Body of pancreas (tissue), 4 donors: Measurements from ENCODE around the gene GPR75. TPM values are rescaled to one million over a fixed set of nuclear protein-coding genes. Genes with fewer than 3 reads are reported as not detected.

ENCODE experiments used
- ATAC-seq: fragments of 150-250 bp; one replicate; pipeline ENCODE4 v1.9.1; 2016
- DNase-seq, 4 donors: peaks; one replicate each; pipeline ENCODE4 v3.0.0-alpha.2; 2019
- H3K27ac ChIP-seq, 4 donors: fragments of 200-600 bp; sonication (generic); 1 replicate in 3 of 4; 2 replicates in 1 of 4; pipeline versions ENCODE4 v1.5.1 to v1.6.1; 2016 to 2019; ENCODE audit warnings: mild to moderate bottlenecking in 1 of 4, mixed read lengths in 1 of 4, moderate library complexity in 1 of 4
- H3K27me3 ChIP-seq, 2 donors: fragments of 200-600 bp; sonication (generic); one replicate each; pipeline ENCODE4 v1.6.0; 2016; ENCODE audit warnings: mild to moderate bottlenecking in 1 of 2
- H3K36me3 ChIP-seq, 2 donors: fragments of 200-600 bp; sonication (generic); replicated peaks in 1 of 2; 2 replicates each; pipeline ENCODE4 v1.5.1; 2016; ENCODE audit warnings: low read depth in 2 of 2; ENCODE audit not compliant: insufficient read depth in 1 of 2
- H3K4me1 ChIP-seq: fragments of 200-600 bp; sonication (generic); one replicate; pipeline ENCODE4 v1.6.0; 2016
- H3K4me3 ChIP-seq, 2 donors: fragments of 200-600 bp; sonication (generic); 1 replicate in 1 of 2; 2 replicates in 1 of 2; pipeline ENCODE4 v1.5.1; 2016 to 2019
- H3K9me3 ChIP-seq, 3 donors: fragments of 200-600 bp; sonication (generic); 1 replicate in 2 of 3; 2 replicates in 1 of 3; pipeline ENCODE4 v1.5.1; 2016
- POLR2A ChIP-seq, 3 donors: fragments of 450-650 bp; IDR thresholded peaks; one replicate each; pipeline ENCODE4 v1.6.1; 2016; ENCODE audit warnings: antibody characterized with exemption in 3 of 3, mild to moderate bottlenecking in 2 of 3
- WGBS, 2 donors: methylation state at CpG; one replicate each; pipeline ENCODE4 v1.1.5; 2017; 5-methylcytosine and 5-hydroxymethylcytosine counted together
- intact Hi-C: fragments of 100-400 bp; cut with DNase I; formaldehyde crosslinking; loops from one replicate; pipeline ENCODE4 v1.15.1; 2023
- total RNA-seq, 2 donors: library from RNA; depleted of rRNA; stranded (reverse); fragments of >200 nt; gene quantifications; one replicate each; pipeline ENCODE4 v1.1.0, GENCODE V29; 2016
- TF ChIP-seq, protein P1 (sequence below), 7 experiments: fragments of 450-650 bp in 4 of 7; fragments of 200-600 bp in 3 of 7; sonication (generic) in 3 of 7; IDR thresholded peaks; one replicate each; pipeline ENCODE4 v1.5.1; 2016 to 2019; ENCODE audit warnings: antibody characterized with exemption in 7 of 7

Gene GPR75
- total RNA-seq, 2 donors from 2014 or later = 2.1 to 4.0 TPM

DNA sequence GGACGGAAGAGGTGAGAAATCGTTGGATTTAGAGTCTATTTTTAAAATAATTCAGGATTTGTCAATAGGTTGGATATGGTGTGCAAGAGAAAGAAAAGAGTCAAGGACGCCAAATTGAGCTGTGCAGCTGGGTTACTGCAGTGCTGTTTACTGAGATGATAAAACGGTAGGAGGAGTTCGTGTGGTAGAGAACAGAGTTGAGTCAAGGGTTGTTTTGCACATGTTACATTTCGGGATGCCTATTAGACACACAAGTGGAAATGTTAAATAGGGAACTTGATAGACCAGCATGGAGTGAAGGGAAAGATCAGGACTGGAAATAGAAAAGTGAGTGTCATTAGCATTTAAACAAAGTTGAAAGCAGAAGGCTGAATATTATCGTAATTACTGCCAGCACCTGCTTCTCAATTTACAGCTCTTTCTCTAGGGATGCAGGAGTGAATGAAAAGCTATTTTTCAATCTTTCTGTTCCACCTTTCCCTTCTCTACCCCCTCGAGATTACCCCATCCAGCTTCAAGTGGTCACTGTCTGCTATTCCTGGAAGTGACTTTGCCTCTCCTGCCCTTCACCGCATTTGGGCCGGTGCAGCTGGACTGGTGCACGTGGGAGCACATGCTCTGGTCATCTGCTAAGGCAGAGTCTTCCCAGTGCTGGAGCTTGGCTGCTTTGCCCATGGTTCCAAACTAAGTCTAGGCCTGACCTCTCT lies 30.3 kb downstream of the GPR75 start:
- TF ChIP-seq, protein P1, sequence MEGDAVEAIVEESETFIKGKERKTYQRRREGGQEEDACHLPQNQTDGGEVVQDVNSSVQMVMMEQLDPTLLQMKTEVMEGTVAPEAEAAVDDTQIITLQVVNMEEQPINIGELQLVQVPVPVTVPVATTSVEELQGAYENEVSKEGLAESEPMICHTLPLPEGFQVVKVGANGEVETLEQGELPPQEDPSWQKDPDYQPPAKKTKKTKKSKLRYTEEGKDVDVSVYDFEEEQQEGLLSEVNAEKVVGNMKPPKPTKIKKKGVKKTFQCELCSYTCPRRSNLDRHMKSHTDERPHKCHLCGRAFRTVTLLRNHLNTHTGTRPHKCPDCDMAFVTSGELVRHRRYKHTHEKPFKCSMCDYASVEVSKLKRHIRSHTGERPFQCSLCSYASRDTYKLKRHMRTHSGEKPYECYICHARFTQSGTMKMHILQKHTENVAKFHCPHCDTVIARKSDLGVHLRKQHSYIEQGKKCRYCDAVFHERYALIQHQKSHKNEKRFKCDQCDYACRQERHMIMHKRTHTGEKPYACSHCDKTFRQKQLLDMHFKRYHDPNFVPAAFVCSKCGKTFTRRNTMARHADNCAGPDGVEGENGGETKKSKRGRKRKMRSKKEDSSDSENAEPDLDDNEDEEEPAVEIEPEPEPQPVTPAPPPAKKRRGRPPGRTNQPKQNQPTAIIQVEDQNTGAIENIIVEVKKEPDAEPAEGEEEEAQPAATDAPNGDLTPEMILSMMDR (IDR thresholded peaks at IDR 0.05) = no peak
- no peak for TF ChIP-seq POLR2A (IDR thresholded peaks at IDR 0.05)
- Histone ChIP-seq H3K9me3 (no peaks in the 10 kb centered on the region), H3K4me3 (no peak overlapping the region), H3K27ac (no peak overlapping the region), H3K4me1 (peaks cover 14% of the 10 kb centered on the region), H3K36me3 (no peaks in the 10 kb centered on the region), H3K27me3 (no peaks in the 10 kb centered on the region)
- DNase-seq (no peak), ATAC-seq (no peak)
- WGBS, 2 donors = 69 to 84% methylated on average over 11 of the region's 11 CpGs
- intact Hi-C loops = no loop called here

DNA sequence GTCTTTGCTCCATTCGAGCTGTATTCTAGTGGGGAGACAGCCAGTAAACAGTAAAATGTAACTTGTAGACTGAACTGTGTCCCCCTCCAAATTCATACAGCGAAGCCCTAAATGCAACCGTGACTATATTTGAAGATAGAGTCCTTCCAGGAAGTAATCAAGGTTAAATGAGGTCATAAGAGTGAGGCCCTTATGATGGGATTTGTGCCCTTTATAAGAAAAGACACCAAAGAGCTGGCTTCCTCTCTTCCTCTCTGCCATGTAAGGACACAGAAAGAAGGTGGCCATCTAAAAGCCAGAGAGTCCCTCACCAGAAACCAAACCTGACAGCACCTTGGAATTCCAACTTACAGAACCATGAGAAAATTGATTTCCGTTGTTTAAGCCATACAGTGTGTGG lies 31.4 kb downstream of the GPR75 start:
- H3K9me3 ChIP-seq = no peaks in the 10 kb centered on the region
- no peak for DNase-seq
- TF ChIP-seq, protein P1 (IDR thresholded peaks at IDR 0.05) = no peak
- TF ChIP-seq POLR2A (IDR thresholded peaks at IDR 0.05) = no peak
- H3K27ac ChIP-seq = peak overlapping the region in 2 of 4 donors; percentile 33 to 44
- H3K4me3 ChIP-seq = no peak overlapping the region
- WGBS, 2 donors = 90 to 97% methylated on average over 4 of the region's 4 CpGs
- intact Hi-C loops = no loop called here
- no peaks in the 10 kb centered on the region for H3K27me3 ChIP-seq
- H3K36me3 ChIP-seq = no peaks in the 10 kb centered on the region
- H3K4me1 ChIP-seq = peaks cover 14% of the 10 kb centered on the region
- no peak for ATAC-seq

DNA sequence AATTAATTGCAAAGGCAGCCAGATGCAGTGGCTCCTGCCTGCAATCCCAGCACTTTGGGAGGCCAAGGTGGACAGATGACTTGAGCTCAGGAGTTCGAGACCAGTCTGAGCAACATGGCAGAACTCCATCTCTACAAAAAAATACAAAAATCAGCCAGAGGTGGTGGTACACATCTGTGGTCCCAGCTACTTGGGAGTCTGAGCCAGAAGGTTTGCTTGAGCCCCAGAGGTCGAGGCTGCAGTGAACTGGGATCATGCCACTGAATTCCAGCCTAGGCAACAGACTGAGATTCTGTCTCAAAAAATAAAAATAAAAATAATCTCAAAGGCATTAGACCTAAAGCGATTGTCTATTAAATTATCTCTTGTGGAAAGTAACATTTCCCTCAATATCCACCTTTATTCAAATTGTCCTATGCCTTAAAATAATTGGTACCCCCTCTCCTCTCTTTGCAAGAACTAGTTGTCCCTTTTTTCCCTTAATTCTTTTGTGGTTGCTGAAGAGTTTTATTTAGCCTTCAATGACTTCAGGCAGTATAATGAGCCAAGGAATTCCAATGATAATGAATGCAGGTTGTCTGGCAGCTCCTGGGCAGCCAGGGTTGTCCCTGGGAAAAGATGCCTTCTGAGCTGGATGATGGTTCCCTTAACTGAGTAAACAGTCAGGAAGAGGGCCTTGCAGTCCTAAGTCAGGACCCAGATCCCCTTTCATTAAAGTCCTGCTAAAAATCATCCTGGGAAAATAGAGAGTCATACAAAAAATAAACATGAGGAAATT lies 32.2 kb downstream of the GPR75 start:
- Histone ChIP-seq H3K4me1 (peaks cover 14% of the 10 kb centered on the region), H3K27me3 (no peaks in the 10 kb centered on the region), H3K27ac (peak overlapping the region in 2 of 4 donors; percentile 33 to 44), H3K36me3 (no peaks in the 10 kb centered on the region), H3K9me3 (no peaks in the 10 kb centered on the region), H3K4me3 (no peak overlapping the region)
- no peak for TF ChIP-seq POLR2A (IDR thresholded peaks at IDR 0.05)
- TF ChIP-seq, protein P1 (IDR thresholded peaks at IDR 0.05) = no peak
- intact Hi-C loops = no loop called here
- DNase-seq (no peak), ATAC-seq (no peak)
- 81 to 89% methylated on average over 3 of the region's 3 CpGs for whole genome bisulfite sequencing, 2 donors

GRCh38 chr2:53826587-53827397 lies 33.0 kb downstream of the GPR75 start:
- WGBS, 2 donors = 44 to 59% methylated on average over 3 of the region's 3 CpGs
- peak overlapping the region in 3 of 4 donors; percentile 25 to 44 (median 33) for H3K27ac ChIP-seq
- TF ChIP-seq, protein P1 (IDR thresholded peaks at IDR 0.05) = no peak
- no peak for TF ChIP-seq POLR2A (IDR thresholded peaks at IDR 0.05)

More at GRCh38 chr2:53826587-53827397, 33.0 kb downstream of the GPR75 start:
- intact Hi-C loops = no loop called here
- Histone ChIP-seq H3K4me3 (no peak overlapping the region), H3K27me3 (no peaks in the 10 kb centered on the region), H3K36me3 (no peaks in the 10 kb centered on the region), H3K4me1 (peaks cover 14% of the 10 kb centered on the region), H3K9me3 (no peaks in the 10 kb centered on the region)
- ATAC-seq (peak; percentile 85), DNase-seq (peak in 1 of 4 donors; percentile 43)
